ENCODE measurements around the gene GABRG3.

Gene GABRG3

DNA sequence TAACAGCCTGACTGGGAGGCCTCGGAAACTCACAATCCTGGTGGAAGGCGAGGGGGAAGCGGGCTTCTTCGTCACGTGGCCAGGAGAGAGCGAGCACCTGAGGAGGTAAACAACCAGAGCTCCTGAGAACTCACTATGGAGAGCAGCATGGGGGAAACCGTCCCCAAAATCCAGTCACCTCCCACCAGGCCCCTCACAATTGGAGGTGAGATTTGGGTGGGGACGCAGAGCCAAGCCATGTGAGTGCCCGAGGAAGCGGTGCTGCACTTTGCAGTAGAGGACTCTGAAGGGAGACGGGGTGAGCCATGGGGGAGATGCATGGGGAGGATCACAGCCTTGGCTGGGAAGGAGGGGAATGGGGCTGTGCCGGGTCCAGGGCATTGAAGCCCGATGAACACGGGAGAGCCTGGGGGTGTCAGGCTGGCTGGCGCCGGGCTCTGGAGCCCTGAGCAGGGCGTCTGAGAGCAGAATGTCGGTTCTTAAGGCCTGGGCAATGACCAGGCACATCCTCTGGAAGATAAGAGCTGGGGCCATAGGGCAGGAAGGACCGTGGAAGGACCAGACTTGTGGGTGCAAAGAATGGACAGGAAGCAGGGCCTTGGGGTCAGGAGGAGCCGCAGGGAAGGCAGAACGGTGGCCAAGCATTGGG is 117.7 kb downstream of the GABRG3 start:
- TF ChIP-seq, protein P1, sequence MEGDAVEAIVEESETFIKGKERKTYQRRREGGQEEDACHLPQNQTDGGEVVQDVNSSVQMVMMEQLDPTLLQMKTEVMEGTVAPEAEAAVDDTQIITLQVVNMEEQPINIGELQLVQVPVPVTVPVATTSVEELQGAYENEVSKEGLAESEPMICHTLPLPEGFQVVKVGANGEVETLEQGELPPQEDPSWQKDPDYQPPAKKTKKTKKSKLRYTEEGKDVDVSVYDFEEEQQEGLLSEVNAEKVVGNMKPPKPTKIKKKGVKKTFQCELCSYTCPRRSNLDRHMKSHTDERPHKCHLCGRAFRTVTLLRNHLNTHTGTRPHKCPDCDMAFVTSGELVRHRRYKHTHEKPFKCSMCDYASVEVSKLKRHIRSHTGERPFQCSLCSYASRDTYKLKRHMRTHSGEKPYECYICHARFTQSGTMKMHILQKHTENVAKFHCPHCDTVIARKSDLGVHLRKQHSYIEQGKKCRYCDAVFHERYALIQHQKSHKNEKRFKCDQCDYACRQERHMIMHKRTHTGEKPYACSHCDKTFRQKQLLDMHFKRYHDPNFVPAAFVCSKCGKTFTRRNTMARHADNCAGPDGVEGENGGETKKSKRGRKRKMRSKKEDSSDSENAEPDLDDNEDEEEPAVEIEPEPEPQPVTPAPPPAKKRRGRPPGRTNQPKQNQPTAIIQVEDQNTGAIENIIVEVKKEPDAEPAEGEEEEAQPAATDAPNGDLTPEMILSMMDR (conservative IDR thresholded peaks at IDR 0.05; ENCODE audit: control insufficient read depth, insufficient read depth, low read depth, low read length), result no peak
- no peak overlapping the region for H3K4me3 ChIP-seq (ENCODE audit: control insufficient read depth, low read depth, low read length)
- DNase-seq (ENCODE audit: low read depth), result no peak

DNA sequence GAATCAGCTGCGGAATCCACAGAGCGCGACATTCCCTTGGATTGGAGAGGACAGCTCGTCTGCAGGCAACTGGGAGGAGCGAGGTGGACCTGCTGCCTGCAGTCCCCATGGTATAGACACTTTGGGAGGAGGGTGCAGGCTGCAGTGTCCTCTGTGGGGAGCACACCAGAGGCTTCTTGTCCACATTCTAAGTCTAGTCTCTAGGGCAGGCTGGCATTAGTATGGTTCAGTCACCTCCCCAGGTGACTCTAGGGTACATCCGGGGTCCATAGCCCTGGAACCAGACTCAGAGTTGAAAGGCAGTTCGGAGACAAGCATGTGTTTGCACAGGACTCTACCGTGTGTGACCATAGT is 118.2 kb downstream of the GABRG3 start:
- no peak overlapping the region for H3K4me3 ChIP-seq (ENCODE audit: control insufficient read depth, low read depth, low read length)
- DNase-seq (ENCODE audit: low read depth), result no peak
- TF ChIP-seq, protein P1 (conservative IDR thresholded peaks at IDR 0.05; ENCODE audit: control insufficient read depth, insufficient read depth, low read depth, low read length), result no peak

DNA sequence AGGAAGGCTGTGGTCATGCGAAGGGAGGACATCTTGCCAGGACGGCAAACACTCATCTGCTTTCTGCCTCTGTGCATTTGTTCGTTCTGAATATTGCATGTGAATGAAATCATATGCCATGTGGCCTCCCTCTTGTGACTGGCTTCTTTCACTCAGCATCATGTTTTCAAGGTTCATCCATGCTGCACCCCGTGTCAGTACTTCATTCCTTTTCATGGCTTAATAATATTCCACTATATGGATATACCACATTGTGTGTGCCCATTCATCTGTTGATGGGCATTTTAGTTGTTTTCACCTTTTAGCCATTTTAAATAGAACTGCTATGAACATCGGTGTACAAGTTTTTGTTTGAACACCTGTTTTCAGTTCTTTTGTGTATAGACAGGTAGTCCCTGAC is 118.7 kb downstream of the GABRG3 start:
- no peak for DNase-seq (ENCODE audit: low read depth)
- TF ChIP-seq, protein P1 (conservative IDR thresholded peaks at IDR 0.05; ENCODE audit: control insufficient read depth, insufficient read depth, low read depth, low read length), result no peak
- no peak overlapping the region for H3K4me3 ChIP-seq (ENCODE audit: control insufficient read depth, low read depth, low read length)

DNA sequence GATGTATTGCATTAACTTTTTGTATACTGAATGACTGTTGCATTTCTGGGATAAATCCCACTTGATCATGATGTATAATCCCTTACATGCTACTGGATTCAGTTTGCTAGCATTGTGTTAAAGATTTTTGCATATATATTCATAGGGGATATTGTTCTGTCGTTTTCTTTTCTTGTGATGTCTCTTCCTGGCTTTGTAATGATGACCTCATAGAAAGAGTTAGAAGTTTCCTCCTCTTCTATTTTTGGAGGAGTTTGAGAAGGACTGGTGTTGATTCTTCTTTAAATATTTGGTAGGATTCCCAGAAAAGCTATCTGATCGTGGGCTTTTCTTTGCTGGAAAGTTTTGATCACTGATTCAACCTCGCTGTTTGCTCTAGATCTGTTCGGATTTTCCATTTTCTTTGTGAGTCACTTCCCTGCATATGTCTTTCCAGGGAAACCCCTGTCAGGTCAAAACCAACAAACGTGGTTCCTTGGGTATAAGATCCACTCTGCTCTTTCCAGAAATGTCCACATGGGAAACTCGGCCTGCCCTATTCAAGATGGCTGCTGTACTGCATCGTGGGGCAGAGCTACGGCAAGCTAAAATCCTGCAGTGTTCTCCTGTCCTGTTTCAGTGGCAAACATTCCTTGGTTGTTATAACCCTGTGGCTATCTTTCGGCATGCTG is 120.4 kb downstream of the GABRG3 start:
- H3K4me3 ChIP-seq (ENCODE audit: control insufficient read depth, low read depth, low read length), result no peak overlapping the region
- TF ChIP-seq, protein P1 (conservative IDR thresholded peaks at IDR 0.05; ENCODE audit: control insufficient read depth, insufficient read depth, low read depth, low read length), result no peak
- DNase-seq (ENCODE audit: low read depth), result peak; percentile 25

DNA sequence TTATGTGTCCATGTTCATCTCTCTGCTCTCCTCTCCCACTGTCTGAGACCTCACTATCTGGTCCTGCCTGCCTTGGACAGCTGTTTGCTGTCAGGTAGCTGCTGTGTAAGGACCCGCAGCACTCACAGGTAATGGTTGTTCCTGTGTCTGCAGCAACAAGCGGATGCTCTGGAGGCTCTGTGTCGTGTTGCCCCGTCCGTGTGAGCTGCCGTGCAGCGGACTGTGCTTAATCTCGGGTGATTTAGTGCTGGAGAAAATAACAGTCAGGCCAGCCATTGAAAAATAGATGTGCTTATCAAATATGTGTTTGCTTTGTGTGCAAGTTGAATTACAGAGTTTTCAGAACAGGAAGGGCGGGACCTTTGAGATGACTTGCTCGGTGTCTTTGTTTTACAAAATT is 121.4 kb downstream of the GABRG3 start:
- TF ChIP-seq, protein P1 (conservative IDR thresholded peaks at IDR 0.05; ENCODE audit: control insufficient read depth, insufficient read depth, low read depth, low read length), result no peak
- H3K4me3 ChIP-seq (ENCODE audit: control insufficient read depth, low read depth, low read length), result no peak overlapping the region
- DNase-seq (ENCODE audit: low read depth), result no peak

DNA sequence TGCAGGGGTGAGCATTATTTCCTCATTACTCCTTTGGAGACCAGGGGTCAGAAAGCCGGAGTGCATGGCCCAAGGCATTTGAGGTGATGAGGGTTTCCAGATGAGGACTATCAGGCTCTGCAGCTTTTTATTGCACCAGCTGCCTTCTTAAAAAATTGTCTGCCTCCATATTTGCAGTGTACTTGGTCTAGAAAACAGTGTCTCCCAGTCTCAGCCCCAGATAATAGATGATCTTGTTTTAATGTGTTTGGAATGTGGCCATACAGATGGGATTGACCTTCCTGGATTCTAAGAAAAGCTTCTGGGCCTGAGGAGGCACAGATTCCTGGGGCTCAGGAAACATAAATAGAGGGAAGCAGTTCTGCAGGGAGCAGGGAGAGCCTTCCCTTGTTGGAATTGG is 123.3 kb downstream of the GABRG3 start:
- DNase-seq (ENCODE audit: low read depth), result no peak
- TF ChIP-seq, protein P1 (conservative IDR thresholded peaks at IDR 0.05; ENCODE audit: control insufficient read depth, insufficient read depth, low read depth, low read length), result no peak
- no peak overlapping the region for H3K4me3 ChIP-seq (ENCODE audit: control insufficient read depth, low read depth, low read length)
